Left renal pelvis (tissue), 4 donors: ENCODE results near the gene PNPLA7. TPM values are rescaled to one million over a fixed set of nuclear protein-coding genes. Genes with fewer than 3 reads are reported as not detected.

ENCODE experiments used
- DNase-seq, 4 donors: peaks; one replicate each; pipeline ENCODE4 v3.0.0-alpha.2; 2013; ENCODE audit warnings: low read depth in 4 of 4, low spot score in 3 of 4
- polyA plus RNA-seq, 4 donors: library from polyadenylated mRNA; unstranded; fragments of 120-200 nt; gene quantifications; one replicate each; pipeline ENCODE4 v1.2.1, GENCODE V29; 2013; ENCODE audit not compliant: insufficient read length in 4 of 4

The PNPLA7 gene
- polyA plus RNA-seq, 4 donors = 1.4 to 4.6 (median 2.8) TPM

- no peak for DNase-seq
Observed at GRCh38 chr9:137437691-137438590, 112.3 kb downstream of the PNPLA7 start.

- no peak for DNase-seq
Observed at GRCh38 chr9:137436761-137437600, 113.2 kb downstream of the PNPLA7 start.

DNA sequence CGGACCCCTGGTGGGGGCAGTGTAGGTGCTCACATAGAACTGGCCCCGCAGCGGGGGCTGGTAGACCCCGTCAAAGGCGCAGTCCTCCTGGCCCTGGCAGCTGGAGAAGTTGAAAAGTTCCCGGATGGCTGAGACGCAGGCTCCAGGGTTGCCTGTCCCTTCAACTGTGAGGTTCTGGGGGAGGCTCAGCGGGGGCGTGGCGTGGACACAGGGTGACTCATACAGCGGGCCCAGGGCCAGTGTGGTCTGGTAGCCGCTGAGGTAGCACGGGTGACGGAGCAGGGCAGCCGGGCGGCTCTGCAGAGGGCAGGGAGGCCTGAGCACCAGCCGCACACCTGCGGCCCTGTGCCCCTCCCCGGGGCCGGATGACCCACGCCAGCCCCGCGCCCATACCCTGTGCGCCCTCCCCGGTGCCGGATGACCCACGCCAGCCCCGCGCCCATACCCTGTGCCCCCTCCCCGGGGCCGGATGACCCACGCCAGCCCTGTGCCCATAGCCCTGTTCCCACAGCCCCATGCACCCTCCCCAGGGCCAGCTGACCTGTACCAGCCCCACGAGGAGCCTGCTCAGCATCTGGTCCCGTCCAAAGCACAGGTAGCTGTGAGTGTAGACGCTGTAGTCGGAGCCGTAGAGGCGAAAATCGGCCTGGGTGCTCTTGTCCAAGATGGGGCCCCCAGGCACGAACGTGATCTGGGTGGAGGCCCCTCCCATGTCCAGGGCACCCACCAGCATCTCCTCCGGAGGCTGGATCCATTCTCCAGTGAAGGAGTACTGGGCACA is 114.0 kb downstream of the PNPLA7 start:
- no peak for DNase-seq

DNA sequence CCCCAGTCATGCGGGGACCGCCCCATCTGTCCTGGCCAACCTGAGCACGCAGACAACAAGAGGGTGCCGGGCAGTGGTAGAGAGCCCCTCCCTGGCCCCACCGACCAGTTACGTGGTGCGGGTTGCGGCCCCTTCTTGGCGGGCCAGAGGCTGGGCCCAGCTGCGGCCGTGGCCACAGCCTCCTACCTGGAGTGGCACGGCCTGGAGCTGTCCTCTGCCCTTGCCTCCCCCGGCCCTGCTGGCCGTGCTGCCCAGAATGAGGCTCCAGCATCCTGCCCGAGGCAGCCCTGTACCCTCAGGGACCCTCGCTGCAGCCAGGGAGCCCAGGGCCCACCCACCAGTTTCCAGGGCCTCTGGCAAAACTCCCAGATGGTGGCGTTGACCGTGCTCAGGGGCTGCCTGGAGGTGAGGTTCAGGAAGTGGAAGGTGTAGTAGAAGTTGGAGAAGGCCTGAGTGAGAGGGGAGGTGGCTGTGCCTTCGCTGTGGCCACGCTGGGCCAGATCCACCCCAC is 114.8 kb downstream of the PNPLA7 start:
- no peak for DNase-seq

GRCh38 chr9:137434498-137435380 is 115.5 kb downstream of the PNPLA7 start:
- DNase-seq = no peak

DNA sequence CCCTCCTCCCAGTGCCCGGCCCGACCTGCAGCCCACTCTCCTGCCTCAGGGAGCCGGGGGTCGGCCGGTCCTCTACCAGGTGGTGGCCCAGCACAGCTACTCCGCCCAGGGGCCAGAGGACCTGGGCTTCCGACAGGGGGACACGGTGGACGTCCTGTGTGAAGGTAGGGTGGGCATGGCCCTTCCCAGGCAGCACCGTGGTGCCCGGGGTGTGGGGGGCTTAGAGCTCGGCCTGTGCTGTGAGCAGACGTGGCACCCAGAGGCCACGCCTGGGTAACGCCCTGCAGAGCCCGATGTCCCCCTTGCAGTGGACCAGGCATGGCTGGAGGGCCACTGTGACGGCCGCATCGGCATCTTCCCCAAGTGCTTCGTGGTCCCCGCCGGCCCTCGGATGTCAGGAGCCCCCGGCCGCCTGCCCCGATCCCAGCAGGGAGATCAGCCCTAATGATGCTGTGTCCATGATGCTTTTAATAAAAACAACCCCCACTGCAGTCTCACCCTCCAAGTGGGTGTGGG is 116.2 kb downstream of the PNPLA7 start:
- no peak for DNase-seq

- DNase-seq = no peak
Observed at GRCh38 chr9:137433349-137433915, 116.8 kb downstream of the PNPLA7 start.

- DNase-seq = no peak
Observed at GRCh38 chr9:137432687-137433348, 117.4 kb downstream of the PNPLA7 start.

DNA sequence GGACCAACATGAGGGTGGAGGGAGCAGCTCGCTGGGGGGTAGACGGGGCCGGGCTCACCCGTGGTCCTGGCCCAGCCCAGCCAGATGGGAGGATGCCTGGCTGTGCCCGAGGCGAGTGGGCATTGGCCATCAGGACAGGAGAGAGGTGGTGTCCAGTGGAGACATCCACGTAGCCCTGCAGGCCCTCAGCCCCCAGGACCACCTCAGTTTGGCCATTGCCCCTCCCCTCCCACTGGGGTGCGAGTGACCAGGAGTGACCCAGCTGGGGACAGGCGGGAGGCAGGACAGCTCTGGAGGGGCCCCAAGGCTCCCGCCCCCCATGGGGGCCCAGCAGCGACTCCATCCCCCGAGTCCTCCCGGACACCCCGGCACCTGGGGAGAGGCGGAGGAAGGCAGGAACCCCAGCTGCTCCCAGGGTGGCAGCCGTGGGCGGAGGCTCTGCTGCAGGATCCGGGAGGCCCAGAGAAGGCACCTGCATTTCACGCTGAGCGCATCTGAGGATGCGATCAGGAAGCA is 118.7 kb downstream of the PNPLA7 start:
- DNase-seq = no peak

GRCh38 chr9:137430723-137431415 is 119.3 kb downstream of the PNPLA7 start:
- no peak for DNase-seq

GRCh38 chr9:137429974-137430722 is 120.1 kb downstream of the PNPLA7 start:
- no peak for DNase-seq

GRCh38 chr9:137429546-137429890 is 120.7 kb downstream of the PNPLA7 start:
- DNase-seq = no peak

DNA sequence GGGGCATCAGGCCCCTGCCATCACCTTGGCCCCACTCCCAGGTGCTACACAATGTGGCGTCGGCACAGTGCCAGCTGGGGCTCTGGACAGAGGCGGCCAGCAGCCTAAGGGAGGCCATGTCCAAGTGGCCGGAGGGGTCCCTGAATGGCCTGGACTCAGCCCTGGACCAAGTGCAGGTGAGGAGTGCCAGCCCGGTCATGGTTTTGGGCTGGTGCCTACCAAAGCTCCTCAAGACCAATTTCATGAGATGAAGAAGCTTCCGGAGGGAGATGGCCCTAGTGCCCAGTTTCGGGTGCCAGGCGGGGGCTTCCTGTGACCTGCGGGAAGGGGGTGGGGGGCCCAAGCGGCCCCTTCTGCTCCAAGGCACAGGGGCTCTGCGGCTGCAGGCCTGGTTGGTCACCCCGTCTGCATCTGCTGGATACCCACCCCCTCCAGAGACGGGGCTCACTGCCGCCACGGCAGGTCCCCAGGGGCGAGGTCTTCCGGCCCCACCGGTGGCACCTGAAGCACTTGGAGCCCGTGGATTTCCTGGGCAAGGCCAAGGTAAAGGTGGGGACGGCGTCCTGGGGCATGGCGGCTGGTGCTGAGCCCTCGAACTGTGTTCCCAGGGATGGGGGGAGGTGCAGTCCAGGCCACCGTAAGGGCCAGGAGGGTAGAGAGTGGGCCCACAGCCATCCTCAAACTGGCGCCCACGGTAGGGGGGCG is 121.2 kb downstream of the PNPLA7 start:
- no peak for DNase-seq

- DNase-seq = no peak
Observed at GRCh38 chr9:137428311-137428630, 121.9 kb downstream of the PNPLA7 start.

DNA sequence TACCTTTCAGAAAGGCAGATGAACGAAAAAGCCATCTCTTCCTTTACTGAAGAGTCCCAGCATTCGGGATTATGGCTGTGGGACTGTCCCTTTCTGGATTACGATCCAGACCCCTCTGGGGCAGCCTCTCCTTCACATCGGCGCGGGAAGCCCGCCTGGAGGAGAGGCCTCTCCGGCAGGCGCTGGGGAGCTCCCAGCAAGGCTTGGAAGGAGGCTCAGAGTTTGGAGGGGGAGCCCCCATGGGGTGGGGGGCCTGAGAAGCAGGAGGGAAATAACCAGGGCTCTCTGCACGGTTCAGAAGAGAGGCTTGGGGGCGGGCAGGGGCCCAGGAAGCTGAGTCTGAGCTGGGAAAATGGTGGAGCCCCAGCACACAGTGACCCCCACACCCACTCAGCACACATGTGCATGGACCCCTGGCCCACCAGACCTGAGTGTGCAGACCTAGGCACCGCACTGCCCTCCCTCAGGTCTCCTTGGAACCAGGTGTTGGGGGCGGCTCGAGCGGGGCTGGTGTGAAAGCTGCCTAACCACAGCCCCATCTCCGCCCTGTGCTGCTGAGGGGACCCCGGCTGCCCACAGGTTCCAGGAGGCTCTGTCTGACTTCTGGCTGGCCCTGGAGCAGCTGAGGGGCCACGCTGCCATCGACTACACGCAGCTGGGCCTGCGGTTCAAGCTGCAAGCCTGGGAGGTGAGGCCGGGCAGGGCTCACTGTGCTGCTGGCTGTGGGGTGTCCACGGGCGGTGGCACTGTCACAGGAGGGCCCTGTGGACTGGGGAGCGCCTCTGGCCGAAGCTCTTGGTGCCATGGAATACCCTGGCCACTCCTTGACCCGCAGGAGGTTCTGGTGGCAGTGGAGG is 122.5 kb downstream of the PNPLA7 start:
- no peak for DNase-seq
